OCI-M2 (cell line): ENCODE measurements around the gene LRP1-AS.

Source experiments
- DNase-seq: peaks from one replicate; lab custom pipeline; 2025; ENCODE audit not compliant: unreplicated experiment; lab: John Stamatoyannopoulos, UW

Gene LRP1-AS

DNA sequence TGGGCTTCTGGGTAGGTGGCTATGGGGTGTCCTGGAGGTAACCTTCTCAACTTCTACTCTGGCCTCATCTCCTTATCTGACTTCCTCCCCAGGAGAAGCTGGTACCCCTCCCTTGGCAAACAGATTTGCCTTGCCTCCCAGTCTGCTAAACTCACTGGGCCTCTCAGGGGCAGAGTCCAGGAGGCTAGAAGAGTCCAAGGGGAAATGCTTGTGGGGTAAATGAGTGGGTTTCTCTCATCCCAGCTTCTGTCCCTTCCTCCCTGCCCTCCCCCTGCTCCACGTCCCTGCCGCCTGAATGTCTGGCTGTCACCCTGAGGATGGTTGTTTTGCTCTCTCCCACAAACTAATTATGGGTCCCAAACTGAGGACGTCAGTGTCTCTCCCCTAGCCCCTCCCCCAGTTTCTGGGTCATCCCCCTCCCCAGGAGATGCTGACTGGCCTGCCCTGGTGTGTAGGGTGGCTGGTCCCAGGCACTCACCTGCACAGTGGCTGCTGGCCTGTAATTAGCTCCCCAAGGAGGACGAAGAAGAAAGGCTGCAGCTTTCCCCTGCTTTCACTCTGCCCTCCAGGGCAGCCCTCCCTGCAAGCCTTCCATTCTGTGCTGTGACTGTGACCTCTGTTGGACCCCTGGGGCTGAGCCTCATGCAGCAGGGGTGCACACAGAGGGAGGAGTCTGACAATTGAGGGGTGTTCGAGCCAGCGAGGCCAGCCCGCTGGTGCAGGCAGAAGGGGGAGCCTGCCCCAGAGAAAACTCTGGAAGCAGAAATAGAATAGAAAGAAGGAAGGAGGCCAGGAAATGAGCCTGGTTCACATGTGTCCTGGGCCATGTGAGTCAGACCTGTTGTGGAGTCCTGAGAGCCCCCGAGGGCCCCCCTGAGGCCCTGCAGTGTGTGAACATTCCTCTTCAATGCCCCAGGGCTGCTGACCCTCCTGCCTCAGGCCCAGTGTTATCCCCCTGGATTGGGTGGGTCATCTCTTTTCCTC is at the start of gene LRP1-AS:
TSS of gene LRP1-AS (minus strand) at position 659 of the 984 bp plus-strand sequence.
- no peak for DNase-seq

- DNase-seq, result no peak
These were observed 49.5 kb upstream of the LRP1-AS start for GRCh38 chr12:57196956-57197355.

DNA sequence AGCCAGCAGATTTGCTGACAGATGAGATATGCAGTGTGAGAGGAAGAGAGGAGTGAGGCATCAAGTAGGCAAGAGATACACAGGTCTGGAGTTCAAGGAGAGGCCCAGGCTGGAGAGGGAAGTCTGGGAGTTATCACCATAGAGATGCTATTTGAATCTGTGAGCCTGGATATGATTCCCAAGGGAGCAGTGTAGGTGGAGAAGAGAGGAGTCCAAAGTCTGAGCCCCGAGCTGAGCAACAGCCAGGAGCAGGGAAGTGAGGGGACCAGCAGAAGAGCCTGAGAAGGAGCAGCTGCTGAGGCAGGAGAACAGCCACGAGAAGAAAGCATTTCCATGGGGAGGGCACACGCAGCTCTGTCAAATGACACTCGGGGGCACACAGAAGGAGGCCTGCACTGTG is 49.0 kb upstream of the LRP1-AS start:
- DNase-seq, result no peak

DNA sequence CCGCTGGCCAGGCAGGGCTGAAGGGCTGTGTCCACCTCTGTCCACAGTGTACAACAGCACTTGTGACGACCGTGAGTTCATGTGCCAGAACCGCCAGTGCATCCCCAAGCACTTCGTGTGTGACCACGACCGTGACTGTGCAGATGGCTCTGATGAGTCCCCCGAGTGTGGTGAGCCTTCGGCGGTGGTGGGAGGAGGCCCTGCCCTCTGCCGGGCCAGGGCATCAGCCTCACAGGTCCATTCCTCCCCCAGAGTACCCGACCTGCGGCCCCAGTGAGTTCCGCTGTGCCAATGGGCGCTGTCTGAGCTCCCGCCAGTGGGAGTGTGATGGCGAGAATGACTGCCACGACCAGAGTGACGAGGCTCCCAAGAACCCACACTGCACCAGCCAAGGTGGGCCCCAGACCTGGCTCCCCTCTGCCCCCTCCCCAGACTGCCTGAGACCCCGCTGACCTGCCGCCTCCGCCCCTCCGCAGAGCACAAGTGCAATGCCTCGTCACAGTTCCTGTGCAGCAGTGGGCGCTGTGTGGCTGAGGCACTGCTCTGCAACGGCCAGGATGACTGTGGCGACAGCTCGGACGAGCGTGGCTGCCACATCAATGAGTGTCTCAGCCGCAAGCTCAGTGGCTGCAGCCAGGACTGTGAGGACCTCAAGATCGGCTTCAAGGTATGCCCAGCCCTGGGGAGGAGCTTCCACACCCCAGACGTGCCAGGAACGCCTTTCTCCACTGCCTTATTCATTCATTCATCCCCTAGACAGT is 48.4 kb upstream of the LRP1-AS start:
- no peak for DNase-seq

DNA sequence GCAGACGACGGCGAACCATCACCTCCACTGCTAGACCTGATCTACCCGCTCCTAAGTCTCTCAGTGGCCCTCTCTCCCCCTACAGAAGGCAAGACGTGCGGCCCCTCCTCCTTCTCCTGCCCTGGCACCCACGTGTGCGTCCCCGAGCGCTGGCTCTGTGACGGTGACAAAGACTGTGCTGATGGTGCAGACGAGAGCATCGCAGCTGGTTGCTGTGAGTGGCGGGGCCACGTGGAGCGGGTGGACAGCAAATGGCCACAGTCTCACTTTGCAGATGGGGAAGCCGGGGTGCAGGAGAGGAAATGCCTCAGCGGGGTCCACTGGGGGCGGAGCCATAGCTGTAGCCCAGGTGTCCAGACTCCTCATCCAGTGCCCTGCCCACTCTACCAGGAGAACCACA is 47.8 kb upstream of the LRP1-AS start:
- DNase-seq, result no peak

DNA sequence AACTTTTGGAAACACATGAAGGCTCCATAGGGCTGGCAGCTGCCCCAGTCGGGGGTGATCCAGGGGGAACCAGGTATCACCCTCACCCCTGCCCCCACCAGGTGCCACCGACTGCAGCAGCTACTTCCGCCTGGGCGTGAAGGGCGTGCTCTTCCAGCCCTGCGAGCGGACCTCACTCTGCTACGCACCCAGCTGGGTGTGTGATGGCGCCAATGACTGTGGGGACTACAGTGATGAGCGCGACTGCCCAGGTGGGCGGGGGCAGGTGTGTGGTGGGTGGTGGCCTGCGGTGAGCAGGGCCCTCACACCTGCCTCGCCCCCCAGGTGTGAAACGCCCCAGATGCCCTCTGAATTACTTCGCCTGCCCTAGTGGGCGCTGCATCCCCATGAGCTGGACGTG is 46.8 kb upstream of the LRP1-AS start:
- DNase-seq, result no peak

DNA sequence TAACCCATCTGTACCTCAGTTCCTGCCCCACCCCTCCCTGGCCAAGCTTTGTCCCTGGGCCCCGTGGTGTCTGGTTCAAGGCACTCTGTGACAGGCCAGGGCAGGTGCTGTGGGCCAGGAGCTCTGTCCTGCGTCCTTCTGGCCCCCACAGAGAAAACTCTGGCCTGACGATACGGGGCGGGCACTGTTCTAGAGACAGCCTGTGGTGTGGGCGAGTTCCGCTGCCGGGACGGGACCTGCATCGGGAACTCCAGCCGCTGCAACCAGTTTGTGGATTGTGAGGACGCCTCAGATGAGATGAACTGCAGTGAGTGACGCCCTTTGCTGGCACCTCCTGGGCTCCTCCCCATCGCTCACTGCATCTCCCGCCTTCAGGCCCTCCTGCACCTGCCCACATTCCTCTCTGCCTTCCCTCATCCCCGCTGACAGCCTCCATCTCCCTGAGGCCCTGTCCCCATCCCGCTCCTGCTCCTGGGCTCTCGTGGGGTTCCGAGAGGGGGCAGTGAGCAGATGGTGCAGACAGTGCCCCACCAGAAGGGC is 46.4 kb upstream of the LRP1-AS start:
- no peak for DNase-seq

GRCh38 chr12:57192920-57193319 is 45.5 kb upstream of the LRP1-AS start:
- no peak for DNase-seq

GRCh38 chr12:57191410-57191809 is 44.0 kb upstream of the LRP1-AS start:
- no peak for DNase-seq

DNA sequence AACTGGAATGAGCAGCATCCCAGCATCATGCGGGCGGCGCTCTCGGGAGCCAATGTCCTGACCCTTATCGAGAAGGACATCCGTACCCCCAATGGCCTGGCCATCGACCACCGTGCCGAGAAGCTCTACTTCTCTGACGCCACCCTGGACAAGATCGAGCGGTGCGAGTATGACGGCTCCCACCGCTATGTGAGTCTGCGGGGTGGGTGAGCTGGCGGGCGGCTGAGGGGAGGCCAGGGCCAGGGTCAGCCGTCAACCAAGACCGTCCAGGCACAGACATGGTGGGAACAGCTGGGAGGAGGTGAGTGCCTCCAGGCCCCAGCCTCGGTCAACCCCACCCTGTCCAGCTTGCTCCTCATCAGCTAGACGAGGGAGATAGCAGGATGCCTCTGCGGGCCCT is 43.4 kb upstream of the LRP1-AS start:
- no peak for DNase-seq

DNA sequence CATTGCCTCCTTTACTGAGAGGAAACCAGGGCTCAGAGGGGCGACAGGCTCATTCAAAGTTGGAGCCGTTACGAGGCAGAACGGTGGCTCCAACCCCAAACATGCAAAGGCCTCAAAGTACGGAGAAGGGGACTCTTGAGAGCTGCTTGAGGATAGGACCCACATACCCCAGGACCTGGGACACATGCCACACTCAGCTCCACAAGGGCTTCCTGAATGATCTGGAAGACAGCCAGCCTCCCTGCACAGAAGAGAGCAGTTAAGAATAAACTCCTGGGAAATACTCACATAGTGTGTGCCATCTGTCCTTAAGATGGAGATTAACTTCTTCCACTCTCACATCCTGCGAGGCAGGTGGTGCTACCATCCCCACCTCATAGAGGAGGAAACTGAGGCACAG is 42.6 kb upstream of the LRP1-AS start:
- DNase-seq, result no peak

GRCh38 chr12:57188090-57188425 is 40.6 kb upstream of the LRP1-AS start:
- DNase-seq, result no peak

- no peak for DNase-seq
These were observed 40.0 kb upstream of the LRP1-AS start for GRCh38 chr12:57187222-57188089.

DNA sequence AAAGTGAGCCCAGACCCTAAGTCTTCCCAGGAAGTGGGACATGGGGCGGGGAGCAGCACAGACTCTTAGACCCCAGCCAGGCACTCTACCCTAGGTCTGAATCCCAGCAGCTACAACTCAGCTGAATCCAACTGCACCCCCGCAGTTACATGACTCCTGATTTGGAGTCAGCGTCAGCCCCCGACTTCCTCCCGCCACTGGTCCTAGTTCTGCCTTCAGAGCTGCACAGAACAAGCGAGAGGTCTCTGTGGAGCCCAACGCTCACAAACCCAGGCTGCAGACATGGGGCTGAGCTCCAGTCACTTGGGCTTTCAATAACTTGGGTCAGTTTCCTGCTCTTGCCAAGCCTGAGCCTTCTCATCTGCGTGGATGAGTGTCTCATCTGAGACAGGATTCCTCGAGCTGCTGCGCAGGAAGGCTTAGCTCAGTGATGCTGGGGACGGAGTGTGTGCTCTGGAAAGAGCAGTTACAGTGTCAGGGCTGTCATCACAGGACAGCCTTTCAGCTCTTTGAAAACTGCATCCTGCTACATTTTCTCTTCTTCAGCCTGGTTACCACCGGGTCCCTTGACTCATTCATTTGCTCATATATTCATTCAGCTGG is 38.6 kb upstream of the LRP1-AS start:
- DNase-seq, result no peak

DNA sequence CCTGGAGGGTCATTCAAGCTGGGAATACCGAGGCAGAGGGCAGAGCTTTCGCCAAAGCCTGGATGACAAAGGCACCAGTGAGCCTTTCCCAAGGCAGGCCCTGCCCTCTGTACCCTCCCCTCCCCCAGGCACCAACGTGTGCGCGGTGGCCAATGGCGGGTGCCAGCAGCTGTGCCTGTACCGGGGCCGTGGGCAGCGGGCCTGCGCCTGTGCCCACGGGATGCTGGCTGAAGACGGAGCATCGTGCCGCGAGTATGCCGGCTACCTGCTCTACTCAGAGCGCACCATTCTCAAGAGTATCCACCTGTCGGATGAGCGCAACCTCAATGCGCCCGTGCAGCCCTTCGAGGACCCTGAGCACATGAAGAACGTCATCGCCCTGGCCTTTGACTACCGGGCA is 38.0 kb upstream of the LRP1-AS start:
- DNase-seq, result no peak

DNA sequence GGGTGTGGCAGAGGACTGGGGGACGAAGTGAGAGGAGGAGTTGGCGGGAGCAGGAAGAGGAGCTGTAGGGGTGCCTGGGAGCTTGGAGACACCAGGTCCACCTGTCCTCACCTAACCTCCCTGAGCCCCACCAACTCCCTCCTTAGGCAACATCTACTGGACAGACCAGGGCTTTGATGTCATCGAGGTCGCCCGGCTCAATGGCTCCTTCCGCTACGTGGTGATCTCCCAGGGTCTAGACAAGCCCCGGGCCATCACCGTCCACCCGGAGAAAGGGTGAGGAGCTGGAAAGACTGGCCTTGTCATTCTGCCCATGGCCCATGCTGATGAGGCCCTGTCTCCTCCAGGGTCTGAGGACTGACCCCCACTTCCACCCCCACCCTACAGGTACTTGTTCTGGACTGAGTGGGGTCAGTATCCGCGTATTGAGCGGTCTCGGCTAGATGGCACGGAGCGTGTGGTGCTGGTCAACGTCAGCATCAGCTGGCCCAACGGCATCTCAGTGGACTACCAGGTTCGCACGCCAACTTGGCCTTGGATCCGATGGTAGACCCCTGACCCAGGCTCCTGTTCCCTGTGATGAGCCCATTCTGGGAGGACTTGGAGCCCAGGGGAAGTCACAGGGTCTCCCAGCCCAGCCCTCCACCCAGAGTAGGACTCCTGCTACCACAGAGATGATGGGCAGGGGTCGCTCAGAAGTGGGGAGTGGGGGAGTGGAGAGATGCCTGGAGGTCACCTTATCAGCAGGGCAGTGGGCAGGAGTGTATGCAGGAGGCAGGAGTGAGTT is 36.7 kb upstream of the LRP1-AS start:
- no peak for DNase-seq

DNA sequence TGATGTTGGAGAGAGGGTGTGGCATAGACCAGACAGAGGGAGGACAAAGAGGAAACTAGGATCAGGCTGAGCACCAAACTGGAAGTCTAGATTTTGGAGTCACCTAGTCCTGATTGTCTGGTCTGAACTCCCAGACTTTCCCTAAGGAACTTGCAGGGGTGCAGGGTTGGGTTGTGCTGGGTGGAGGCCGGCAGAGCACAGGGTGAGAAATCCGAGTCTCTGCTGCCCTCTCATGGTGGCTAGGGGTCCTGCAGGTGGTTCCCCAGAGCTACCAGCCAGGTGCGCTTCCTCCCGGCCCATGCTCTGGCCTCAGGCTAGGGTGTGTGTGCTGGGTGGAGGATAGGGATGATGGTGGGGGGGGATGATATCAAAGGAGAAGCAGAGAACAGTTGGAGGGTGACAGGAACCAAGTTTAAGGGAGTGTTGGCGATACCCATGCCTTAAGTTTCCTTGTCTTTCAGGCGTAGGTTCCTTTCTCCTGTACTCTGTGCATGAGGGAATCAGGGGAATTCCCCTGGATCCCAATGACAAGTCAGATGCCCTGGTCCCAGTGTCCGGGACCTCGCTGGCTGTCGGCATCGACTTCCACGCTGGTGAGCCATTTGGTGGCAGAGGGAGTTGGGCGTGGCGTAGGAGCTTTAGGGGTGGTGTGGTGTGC is 35.6 kb upstream of the LRP1-AS start:
- DNase-seq, result peak; percentile 74

DNA sequence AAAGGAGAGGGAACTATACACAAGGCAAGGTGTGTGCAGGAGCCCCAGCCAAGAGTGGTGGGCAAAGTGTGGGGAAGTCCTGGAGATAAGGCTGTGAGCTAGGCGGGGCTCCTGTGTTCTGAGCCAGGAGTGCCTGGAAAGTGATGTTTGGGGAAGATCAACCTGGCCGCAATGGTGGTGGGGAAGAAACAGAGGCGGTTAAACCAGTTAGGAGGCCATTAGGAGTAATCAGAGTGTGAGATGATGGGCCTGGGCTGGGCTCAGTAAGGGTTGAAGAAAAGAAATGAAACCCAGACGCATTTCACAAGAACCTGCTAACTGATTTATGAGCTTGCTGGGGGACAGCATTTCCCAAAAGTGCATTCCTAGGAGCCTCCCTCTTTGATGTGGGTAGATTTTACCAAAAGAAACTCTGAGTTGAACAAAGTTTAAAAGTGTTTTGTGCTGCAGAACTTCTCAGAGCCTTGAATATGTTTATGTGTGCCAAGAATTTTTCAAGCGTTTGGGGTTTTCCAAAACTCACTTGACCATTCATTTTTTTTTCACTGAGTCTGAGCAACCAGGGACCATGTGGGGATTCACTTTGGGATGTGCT is 34.2 kb upstream of the LRP1-AS start:
- no peak for DNase-seq

DNA sequence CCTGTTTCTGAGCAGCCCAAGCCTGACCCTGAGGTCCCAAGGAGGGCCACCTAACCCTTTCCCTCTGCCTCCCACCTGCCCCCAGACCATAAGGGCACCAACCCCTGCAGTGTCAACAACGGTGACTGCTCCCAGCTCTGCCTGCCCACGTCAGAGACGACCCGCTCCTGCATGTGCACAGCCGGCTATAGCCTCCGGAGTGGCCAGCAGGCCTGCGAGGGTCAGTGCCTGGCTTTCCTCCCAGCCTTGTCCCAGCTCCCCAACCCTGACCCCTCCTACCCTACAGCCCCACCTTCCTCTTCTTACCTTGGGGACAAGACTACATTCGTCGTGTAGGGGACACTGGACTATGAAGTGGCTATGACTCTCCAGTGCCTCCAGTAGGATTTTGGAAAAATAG is 33.7 kb upstream of the LRP1-AS start:
- DNase-seq, result no peak
